ENCODE measurements around the gene PIGQ.

Gene PIGQ

DNA sequence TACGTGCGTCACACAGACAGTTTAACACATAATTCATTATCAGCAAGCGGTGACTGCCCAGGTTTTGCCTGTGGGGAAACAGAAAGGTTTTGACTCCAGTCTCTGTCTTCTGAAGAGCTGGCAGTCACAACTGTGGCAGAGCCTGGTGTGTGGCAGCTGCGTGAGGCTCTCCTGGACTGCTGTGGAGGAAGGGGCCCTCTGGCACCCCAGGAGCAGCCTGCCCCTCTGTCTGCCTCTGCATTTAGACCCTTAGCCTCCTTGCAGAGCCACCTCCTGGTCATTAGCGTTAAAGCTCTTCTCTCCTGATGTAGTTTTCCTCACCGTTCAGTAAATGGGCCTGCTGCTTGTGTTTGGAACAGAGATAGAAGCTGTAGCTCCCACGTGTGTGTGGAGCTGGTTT is 31.0 kb downstream of the PIGQ start:
- Histone ChIP-seq H3K9me3 (no peaks in the 10 kb centered on the region), H3K27ac (no peak overlapping the region), H3K4me1 (peaks cover 0 to 5% (median 0%) of the 10 kb centered on the region in 4 donors), H3K36me3 (peaks cover 0 to 37% (median 9%) of the 10 kb centered on the region in 3 donors), H3K4me3 (no peak overlapping the region), H3K27me3 (no peaks in the 10 kb centered on the region)
- intact Hi-C loops (cut with DNase I; ENCODE audit: low total_unique reads), result no loop called here
- TF ChIP-seq CTCF (IDR thresholded peaks at IDR 0.05), result no peak
- DNase-seq, result no peak

- Histone ChIP-seq H3K4me1 (no peaks in the 10 kb centered on the region), H3K27me3 (no peaks in the 10 kb centered on the region), H3K9me3 (no peaks in the 10 kb centered on the region), H3K4me3 (no peak overlapping the region), H3K36me3 (peaks cover 0 to 19% (median 4%) of the 10 kb centered on the region in 3 donors), H3K27ac (no peak overlapping the region)
- DNase-seq, result no peak
- intact Hi-C loops (cut with DNase I; ENCODE audit: low total_unique reads), result no loop called here
- no peak for TF ChIP-seq CTCF (IDR thresholded peaks at IDR 0.05)
Observed at GRCh38 chr16:603933-604332, 34.2 kb downstream of the PIGQ start.

GRCh38 chr16:606656-607307 is 37.0 kb downstream of the PIGQ start:
- Histone ChIP-seq H3K4me1 (peaks cover 0 to 4% (median 0%) of the 10 kb centered on the region in 4 donors), H3K27ac (no peak overlapping the region), H3K27me3 (no peaks in the 10 kb centered on the region), H3K36me3 (no peaks in the 10 kb centered on the region), H3K9me3 (no peaks in the 10 kb centered on the region), H3K4me3 (no peak overlapping the region)
- TF ChIP-seq CTCF (IDR thresholded peaks at IDR 0.05), result no peak
- intact Hi-C loops (cut with DNase I; ENCODE audit: low total_unique reads), result no loop called here
- no peak for DNase-seq

DNA sequence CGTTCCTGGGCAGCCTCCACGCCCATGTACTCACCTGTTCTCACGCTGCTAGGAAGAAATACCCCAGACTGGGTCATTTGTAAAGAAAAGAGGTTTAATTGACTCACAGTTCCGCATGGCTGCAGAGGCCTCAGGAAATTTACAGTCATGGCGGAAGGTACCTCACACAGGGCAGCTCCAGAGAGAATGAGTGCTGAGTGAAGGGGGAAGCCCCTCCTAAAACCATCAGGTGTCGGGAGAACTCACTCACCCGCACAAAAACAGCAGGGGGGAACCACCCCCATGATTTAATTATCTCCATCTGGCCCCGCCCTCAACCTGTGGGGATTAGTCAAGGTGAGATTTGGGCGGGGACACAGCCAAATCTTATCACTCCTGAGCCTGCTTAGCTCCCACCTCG is 38.3 kb downstream of the PIGQ start:
- TF ChIP-seq CTCF (IDR thresholded peaks at IDR 0.05), result no peak
- Histone ChIP-seq H3K36me3 (no peaks in the 10 kb centered on the region), H3K27me3 (no peaks in the 10 kb centered on the region), H3K4me1 (peaks cover 0 to 4% (median 0%) of the 10 kb centered on the region in 4 donors), H3K4me3 (no peak overlapping the region), H3K9me3 (no peaks in the 10 kb centered on the region), H3K27ac (no peak overlapping the region)
- intact Hi-C loops (cut with DNase I; ENCODE audit: low total_unique reads), result no loop called here
- DNase-seq, result no peak

DNA sequence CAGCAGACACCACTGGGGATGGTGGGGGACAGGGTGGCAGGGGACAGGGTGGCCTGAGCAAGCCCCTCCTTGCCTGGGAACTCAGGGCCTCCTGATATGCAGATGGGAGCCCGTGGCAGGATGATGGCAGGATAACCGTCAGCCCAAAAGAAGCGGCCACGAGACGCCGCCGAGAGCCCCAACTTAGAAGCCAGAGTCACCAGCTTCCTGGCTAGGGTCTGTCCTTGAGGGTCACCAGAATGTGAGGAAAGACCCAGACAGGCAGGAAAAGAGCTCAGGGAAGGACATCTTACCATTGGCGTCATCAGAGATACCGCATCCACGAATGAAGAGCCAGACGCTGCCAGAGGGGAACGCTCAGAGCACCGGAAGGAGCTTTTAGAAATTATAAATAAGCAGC is 39.5 kb downstream of the PIGQ start:
- intact Hi-C loops (cut with DNase I; ENCODE audit: low total_unique reads), result no loop called here
- H3K36me3 ChIP-seq, result no peaks in the 10 kb centered on the region

More for the DNA sequence above, 39.5 kb downstream of the PIGQ start:
- no peak overlapping the region for H3K27ac ChIP-seq
- H3K9me3 ChIP-seq, result no peaks in the 10 kb centered on the region
- H3K4me1 ChIP-seq, result peaks cover 0 to 4% (median 0%) of the 10 kb centered on the region in 4 donors
- H3K27me3 ChIP-seq, result no peaks in the 10 kb centered on the region
- DNase-seq, result no peak
- no peak for TF ChIP-seq CTCF (IDR thresholded peaks at IDR 0.05)
- H3K4me3 ChIP-seq, result no peak overlapping the region
